GM12878 (cell line): ENCODE measurements around the gene BTBD1. TPM values are rescaled to one million over a fixed set of nuclear protein-coding genes. Genes with fewer than 3 reads are reported as not detected.

Source experiments
- E2F8 ChIP-seq: fragments of 450-650 bp; IDR thresholded peaks from 2 replicates; pipeline ENCODE4 v1.6.1; 2018; ENCODE audit warnings: mild to moderate bottlenecking, low read depth, moderate library complexity; ENCODE audit not compliant: partially characterized antibody
- E4F1 ChIP-seq: fragments of 450-650 bp; IDR thresholded peaks from 2 replicates; pipeline ENCODE4 v1.6.1; 2018; ENCODE audit warnings: borderline replicate concordance, mild to moderate bottlenecking; ENCODE audit not compliant: partially characterized antibody
- IRF3 ChIP-seq: fragments of 450-650 bp; IDR thresholded peaks from 2 replicates; pipeline ENCODE4 v1.6.1; 2014; ENCODE audit warnings: mild to moderate bottlenecking
- MTA3 ChIP-seq: IDR thresholded peaks from 2 replicates; pipeline ENCODE4 v1.6.1; 2012; ENCODE audit warnings: low read length, inconsistent platforms, borderline replicate concordance
- PRDM15 ChIP-seq: fragments of 450-650 bp; formaldehyde crosslinking; IDR thresholded peaks from 2 replicates; pipeline ENCODE4 v1.4.0; 2020; ENCODE audit warnings: mild to moderate bottlenecking, moderate library complexity
- RAD21 ChIP-seq: IDR thresholded peaks from 2 replicates; pipeline ENCODE4 v1.6.1; 2011; ENCODE audit warnings: mild to moderate bottlenecking, low read depth, low read length, moderate library complexity; ENCODE audit not compliant: insufficient read depth
- ZNF622 ChIP-seq: fragments of 450-650 bp; IDR thresholded peaks from 2 replicates; pipeline ENCODE4 v1.6.1; 2017; ENCODE audit warnings: mild to moderate bottlenecking, inconsistent platforms
- ZSCAN29 ChIP-seq: fragments of 450-650 bp; IDR thresholded peaks from 2 replicates; pipeline ENCODE4 v1.6.1; 2017; ENCODE audit warnings: mild to moderate bottlenecking, moderate library complexity
- polyA plus RNA-seq, 11 experiments: library from polyadenylated mRNA; depleted of rRNA in 4 of 11; unstranded in 6 of 11; stranded (reverse) in 5 of 11; fragments of >200 nt; fragmentation: Nextera tagmentation in 4 of 11; fragmentation: Illumina TruSeq in 1 of 11; extraction: Ambion mirVana in 4 of 11; extraction: Trizol in 1 of 11; gene quantifications; 1 replicate in 1 of 11; 2 replicates in 10 of 11; pipeline versions ENCODE4 v1.2.1 to v1.2.3, GENCODE V29; 2011 to 2016; ENCODE audit warnings: inconsistent platforms in 2 of 11, missing spikeins in 2 of 11, low read depth in 1 of 11
- total RNA-seq, 4 experiments: library from RNA; depleted of rRNA in 3 of 4; stranded (reverse); fragments of >200 nt in 3 of 4; fragmentation: Illumina TruSeq in 1 of 4; extraction: Trizol in 1 of 4; gene quantifications; 2 replicates each; pipeline versions ENCODE4 v1.2.1 to v1.2.3, GENCODE V29; 2013 to 2021

The BTBD1 gene
- total and polyA plus RNA-seq, 10 of the 15 experiments (the other 5 are each of a cell fraction or from before 2014, with no cell fraction given) = 17.5 to 90.4 (median 73.1) TPM

- no peak for TF ChIP-seq E2F8
- TF ChIP-seq IRF3 = no peak
- TF ChIP-seq PRDM15 (CRISPR knock-in tag) = no peak
- TF ChIP-seq MTA3 = no peak
- no peak for TF ChIP-seq RAD21
- TF ChIP-seq E4F1 = no peak
- TF ChIP-seq ZNF622 = no peak
- TF ChIP-seq ZSCAN29 = no peak
Measured at GRCh38 chr15:83053151-83053550, 13.9 kb downstream of the BTBD1 start (continued).
